A549 treated with AZD9567 at 1 μM for 4 hours (cell line): ENCODE data around the gene WDR18. TPM values are rescaled to one million over a fixed set of nuclear protein-coding genes. Genes with fewer than 3 reads are reported as not detected.

Experiments used
- total RNA-seq: library from RNA; stranded (reverse); fragments of 200-300 nt; extraction: Qiagen RNA extraction; gene quantifications from 5 replicates; pipeline ENCODE4 v1.2.3, GENCODE V29; 2022; ENCODE audit not compliant: insufficient read depth

Gene WDR18, protein sequence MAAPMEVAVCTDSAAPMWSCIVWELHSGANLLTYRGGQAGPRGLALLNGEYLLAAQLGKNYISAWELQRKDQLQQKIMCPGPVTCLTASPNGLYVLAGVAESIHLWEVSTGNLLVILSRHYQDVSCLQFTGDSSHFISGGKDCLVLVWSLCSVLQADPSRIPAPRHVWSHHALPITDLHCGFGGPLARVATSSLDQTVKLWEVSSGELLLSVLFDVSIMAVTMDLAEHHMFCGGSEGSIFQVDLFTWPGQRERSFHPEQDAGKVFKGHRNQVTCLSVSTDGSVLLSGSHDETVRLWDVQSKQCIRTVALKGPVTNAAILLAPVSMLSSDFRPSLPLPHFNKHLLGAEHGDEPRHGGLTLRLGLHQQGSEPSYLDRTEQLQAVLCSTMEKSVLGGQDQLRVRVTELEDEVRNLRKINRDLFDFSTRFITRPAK
- total RNA-seq = 45.2 to 72.8 TPM (median 66.3 TPM) in 5 replicates

DNA sequence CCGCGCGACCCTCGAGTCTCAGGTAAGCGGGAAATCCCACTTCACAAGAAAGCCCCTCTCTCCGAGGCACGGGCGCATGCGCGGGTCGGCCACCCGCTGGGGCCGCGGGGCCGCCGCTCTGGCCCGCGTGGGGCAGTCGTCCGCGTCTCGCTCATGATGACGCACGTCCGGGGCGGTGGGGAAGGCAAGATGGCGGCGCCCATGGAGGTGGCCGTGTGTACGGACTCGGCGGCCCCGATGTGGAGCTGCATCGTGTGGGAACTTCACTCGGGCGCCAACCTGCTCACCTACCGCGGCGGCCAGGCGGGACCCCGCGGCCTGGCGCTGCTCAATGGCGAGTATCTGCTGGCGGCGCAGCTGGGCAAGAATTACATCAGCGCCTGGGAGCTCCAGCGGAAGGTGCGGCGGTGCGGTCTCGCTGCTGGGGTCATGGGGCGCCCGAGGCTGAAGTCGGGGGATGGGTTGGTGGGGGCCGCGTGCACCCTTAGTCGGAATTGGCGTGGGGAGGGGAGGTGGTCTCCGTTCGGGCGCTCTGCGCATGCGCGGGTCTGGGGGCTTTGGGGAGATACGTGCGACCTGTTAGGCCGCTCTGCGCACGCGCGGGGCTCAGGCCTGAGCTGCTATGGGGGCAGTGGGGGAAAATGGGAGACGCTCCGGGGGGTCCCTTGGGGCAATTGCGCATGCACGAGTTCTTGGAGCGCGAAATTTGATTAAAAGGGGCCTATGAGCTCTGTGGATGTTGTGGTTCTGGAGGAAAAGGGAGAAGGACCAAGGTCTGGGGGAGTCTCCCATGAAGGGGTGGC lies at the start of gene WDR18:
Gene WDR18 (plus strand): TSS at position 181 of the 803 bp plus-strand sequence. CDS start 9 bp downstream, at position 190.

DNA sequence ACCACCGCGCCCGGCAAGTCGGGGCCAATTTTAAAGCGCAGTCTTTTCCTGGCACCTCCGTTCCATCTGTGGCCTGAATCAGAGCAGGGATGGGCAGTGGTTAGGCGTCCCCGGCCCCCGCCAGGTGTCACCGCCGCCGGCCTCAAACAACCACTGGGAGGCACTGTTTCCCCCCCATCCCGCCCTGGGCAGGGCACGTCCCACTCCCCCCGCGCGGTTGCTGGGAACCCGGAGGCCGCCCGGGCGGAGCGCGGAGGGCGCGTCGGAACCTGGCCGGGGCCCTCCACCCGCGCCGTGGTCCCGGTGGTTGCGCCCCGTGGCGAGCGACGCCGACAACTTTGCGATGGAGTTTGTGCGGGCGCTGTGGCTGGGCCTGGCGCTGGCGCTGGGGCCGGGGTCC lies 15.9 kb downstream of the WDR18 start, which contains the start of gene GRIN3B:
Gene GRIN3B (plus strand): TSS at position 325 of the 400 bp plus-strand sequence. CDS start 19 bp downstream, at position 344.

DNA sequence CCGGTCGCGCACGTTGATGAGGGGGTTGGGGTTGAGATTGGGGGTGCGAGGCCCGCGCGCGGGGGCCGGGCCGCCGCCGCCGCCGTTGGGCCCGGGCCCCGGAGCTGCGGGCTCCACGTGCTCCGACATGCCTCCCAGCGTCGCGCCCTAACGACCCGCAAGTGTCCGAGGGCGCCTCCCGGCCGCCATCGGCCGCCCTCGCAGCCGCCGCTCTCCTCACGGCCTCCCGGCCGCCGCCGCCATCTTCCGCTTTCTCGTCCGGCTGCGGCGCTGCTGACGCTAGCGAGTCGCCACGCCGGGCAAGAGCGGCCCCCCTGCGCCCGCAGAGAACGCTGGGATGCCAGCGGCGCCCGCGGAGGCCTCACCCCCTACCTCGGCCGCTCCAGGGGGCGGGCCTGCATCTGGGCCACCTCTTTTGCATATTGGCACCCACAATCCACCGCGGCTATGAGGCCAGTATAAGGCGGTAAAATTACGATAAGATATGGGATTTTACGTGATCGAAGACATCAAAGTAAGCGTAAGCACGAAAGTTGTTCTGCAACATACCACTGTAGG lies 36.8 kb downstream of the WDR18 start, which contains the start of gene TMEM259:
Gene TMEM259 (minus strand): TSS at position 256 of the 558 bp plus-strand sequence. CDS start 127 bp downstream, at position 129.

DNA sequence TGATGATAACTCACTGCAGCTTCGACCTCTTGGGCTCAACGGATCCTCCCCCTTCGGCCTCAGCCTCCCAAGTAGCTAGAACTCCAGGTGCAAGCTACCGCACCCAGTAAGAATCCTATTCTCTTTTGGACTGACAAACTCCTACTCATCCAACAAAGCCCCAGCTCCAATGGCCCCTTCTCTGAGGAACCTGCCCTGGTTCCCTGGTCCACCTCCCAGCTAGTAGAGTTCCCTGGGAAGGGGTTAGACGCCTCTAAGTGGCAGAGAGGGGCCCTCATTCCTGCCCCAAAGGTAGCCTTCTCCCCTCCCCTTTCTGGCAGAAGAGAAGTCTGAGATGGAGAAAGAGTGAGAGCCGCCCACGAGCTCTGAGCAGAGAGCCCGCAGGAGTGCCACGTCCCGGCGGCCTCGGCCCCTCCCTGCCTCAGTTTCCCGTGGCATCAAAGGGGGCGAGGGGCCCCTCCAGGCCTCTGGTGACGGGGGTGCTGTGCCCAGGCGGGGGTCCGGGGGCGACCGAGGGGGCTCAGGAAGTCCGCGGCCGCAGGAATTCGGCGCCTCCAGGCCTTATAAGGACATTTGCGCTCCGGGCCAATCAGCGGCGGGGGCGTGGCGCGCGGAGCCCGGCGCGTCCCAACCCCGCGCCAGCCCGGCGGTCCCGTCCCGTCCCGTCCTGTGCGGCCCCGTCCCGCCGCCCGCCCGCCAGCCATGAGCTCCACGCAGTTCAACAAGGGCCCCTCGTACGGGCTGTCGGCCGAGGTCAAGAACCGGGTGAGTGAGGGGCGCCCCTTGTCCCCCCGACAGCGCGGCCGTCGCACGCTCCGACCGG lies 42.0 kb downstream of the WDR18 start, which contains the start of gene CNN2:
Gene CNN2 (plus strand): TSS at position 649 of the 823 bp plus-strand sequence. CDS start 54 bp downstream, at position 703.

DNA sequence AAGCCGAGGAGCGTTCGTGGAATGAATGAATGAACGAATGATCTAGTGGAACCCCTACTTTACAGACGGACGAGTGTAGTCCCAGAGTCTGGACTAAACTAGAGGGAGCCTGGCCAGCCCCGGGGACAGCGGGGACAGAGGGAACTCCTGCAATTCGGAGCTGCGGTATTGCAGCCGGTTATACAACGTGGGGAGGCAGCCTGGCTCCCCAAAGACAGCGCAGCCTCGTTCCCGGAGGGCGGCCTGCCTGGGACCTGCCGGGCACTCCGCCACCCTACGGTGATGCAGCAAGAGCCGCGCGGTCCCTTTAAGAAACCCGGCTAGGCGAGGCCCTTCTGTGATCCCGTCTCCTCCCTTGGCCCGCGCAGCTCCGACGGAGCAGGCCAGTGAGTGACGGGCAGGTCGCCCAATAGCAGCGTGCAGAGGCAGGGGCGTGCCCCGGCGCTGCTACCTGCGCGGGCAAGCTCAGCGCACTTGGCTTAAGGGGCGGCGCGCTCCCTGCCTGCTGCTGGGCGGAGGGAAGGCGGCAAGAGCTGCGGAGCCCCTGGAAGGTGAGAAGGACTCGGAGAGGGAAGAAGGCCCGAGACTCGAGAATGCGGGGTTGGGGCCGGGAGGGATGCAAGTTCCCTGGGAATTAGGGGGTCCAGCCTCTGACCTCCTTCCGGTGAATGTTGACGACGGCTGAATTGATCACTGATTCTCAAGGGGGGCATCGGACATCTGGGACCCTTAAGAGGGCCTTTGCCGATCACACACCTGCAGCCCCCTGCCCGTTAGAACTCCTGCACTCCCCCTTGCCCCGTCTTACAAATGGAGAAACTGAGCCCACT lies 55.7 kb downstream of the WDR18 start, which contains the start of gene ABCA7:
Gene ABCA7 (plus strand): TSS at position 462 of the 830 bp plus-strand sequence. CDS start 1,255 bp downstream, outside the sequence.

Other genes starting within 250 kb of the WDR18 start
- 63.4 to 77.5 TPM (median 76.5 TPM) in 5 replicates for gene MISP, start 233.2 kb upstream of the WDR18 start, total RNA-seq
- gene PTBP1, start 186.9 kb upstream of the WDR18 start, total RNA-seq = 220 to 256 TPM (median 229 TPM) in 5 replicates
- gene PLPPR3, start 162.4 kb upstream of the WDR18 start, total RNA-seq = 2.9 to 4.8 TPM (median 4.2 TPM) in 5 replicates
- 0.22 to 0.41 TPM (median 0.27 TPM) in 4 of 5 replicates, not detected in the other for gene AZU1, start 156.5 kb upstream of the WDR18 start, total RNA-seq
- 0.20 to 0.55 TPM (median 0.32 TPM) in 4 of 5 replicates, not detected in the other for gene PRTN3, start 143.3 kb upstream of the WDR18 start, total RNA-seq
- 0.09 to 0.18 TPM (median 0.12 TPM) in 4 of 5 replicates, not detected in the other for gene ELANE, start 132.0 kb upstream of the WDR18 start, total RNA-seq
- 19.2 to 25.8 TPM (median 23.5 TPM) in 5 replicates for gene CFD, start 124.7 kb upstream of the WDR18 start, total RNA-seq
- 16.3 to 22.4 TPM (median 19.0 TPM) in 5 replicates for gene MED16, start 91.2 kb upstream of the WDR18 start, total RNA-seq
- gene RNU6-9, start 90.9 kb upstream of the WDR18 start, total RNA-seq = not detected in 5 replicates
- 20.0 to 43.9 TPM (median 40.6 TPM) in 5 replicates for gene R3HDM4, start 71.1 kb upstream of the WDR18 start, total RNA-seq
- 0.28 to 0.65 TPM (median 0.43 TPM) in 4 of 5 replicates, not detected in the other for gene KISS1R, start 67.0 kb upstream of the WDR18 start, total RNA-seq
- 3.2 to 5.1 TPM (median 3.9 TPM) in 5 replicates for gene ARID3A, start 58.3 kb upstream of the WDR18 start, total RNA-seq
- 2.0 to 3.7 TPM (median 3.3 TPM) in 4 of 5 replicates, not detected in the other for gene GRIN3B, start 16.1 kb downstream of the WDR18 start, total RNA-seq
- gene TMEM259, start 36.8 kb downstream of the WDR18 start, total RNA-seq = 81.7 to 126 TPM (median 123 TPM) in 5 replicates
- not detected in 5 replicates for gene RNU6-2, start 37.2 kb downstream of the WDR18 start, total RNA-seq
- gene CNN2, start 42.3 kb downstream of the WDR18 start, total RNA-seq = 59.2 to 96.5 TPM (median 67.0 TPM) in 5 replicates
- gene ABCA7, start 55.8 kb downstream of the WDR18 start, total RNA-seq = 11.2 to 16.3 TPM (median 13.7 TPM) in 5 replicates
- 2.6 to 3.2 TPM (median 2.9 TPM) in 5 replicates for gene ARHGAP45, start 82.8 kb downstream of the WDR18 start, total RNA-seq
- gene POLR2E, start 111.0 kb downstream of the WDR18 start, total RNA-seq = 209 to 249 TPM (median 237 TPM) in 5 replicates
- 423 to 497 TPM (median 483 TPM) in 5 replicates for gene GPX4, start 119.6 kb downstream of the WDR18 start, total RNA-seq
- 21.9 to 34.8 TPM (median 32.8 TPM) in 5 replicates for gene SBNO2, start 189.9 kb downstream of the WDR18 start, total RNA-seq
- 23.6 to 38.2 TPM (median 35.2 TPM) in 5 replicates for gene STK11, start 221.4 kb downstream of the WDR18 start, total RNA-seq